H9 (cell line): ENCODE data around the gene CDC25B. TPM values are rescaled to one million over a fixed set of nuclear protein-coding genes. Genes with fewer than 3 reads are reported as not detected.

Experiments used
- DNase-seq: peaks from one replicate; pipeline ENCODE4 v3.0.0-alpha.2; 2017
- H2AFZ ChIP-seq: one replicate; pipeline ENCODE4 v1.6.1; 2013; ENCODE audit warnings: mild to moderate bottlenecking, low read length, control low read depth, moderate library complexity
- H2AK5ac ChIP-seq: 2 replicates; pipeline ENCODE4 v1.6.1; 2013; ENCODE audit warnings: low read length, control low read depth, mixed read lengths; ENCODE audit not compliant: insufficient read length
- H2BK120ac ChIP-seq: one replicate; pipeline ENCODE4 v1.6.1; 2013; ENCODE audit warnings: low read depth, mild to moderate bottlenecking, low read length, control low read depth, inconsistent platforms; ENCODE audit not compliant: poor library complexity, severe bottlenecking
- H2BK12ac ChIP-seq: 2 replicates; pipeline ENCODE4 v1.6.1; 2013; ENCODE audit warnings: low read length, control low read depth, mixed read lengths, low read depth; ENCODE audit not compliant: insufficient read length
- H2BK15ac ChIP-seq: 2 replicates; pipeline ENCODE4 v1.6.1; 2013; ENCODE audit warnings: low read depth, low read length, control low read depth
- H2BK20ac ChIP-seq: one replicate; pipeline ENCODE4 v1.6.1; 2013; ENCODE audit warnings: low read depth, mild to moderate bottlenecking, low read length, control low read depth, inconsistent platforms; ENCODE audit not compliant: poor library complexity, severe bottlenecking
- H2BK5ac ChIP-seq: 2 replicates; pipeline ENCODE4 v1.6.1; 2013; ENCODE audit warnings: low read length, control low read depth, mixed read lengths; ENCODE audit not compliant: insufficient read length
- H3K14ac ChIP-seq: 2 replicates; pipeline ENCODE4 v1.6.1; 2013; ENCODE audit warnings: low read length, control low read depth; ENCODE audit not compliant: insufficient read depth
- H3K18ac ChIP-seq: 2 replicates; pipeline ENCODE4 v1.6.1; 2013; ENCODE audit warnings: low read depth, mild to moderate bottlenecking, mixed read lengths, low read length, control low read depth; ENCODE audit not compliant: insufficient read length
- H3K23ac ChIP-seq: 2 replicates; pipeline ENCODE4 v1.6.1; 2013; ENCODE audit warnings: low read length, control low read depth, mixed read lengths, low read depth; ENCODE audit not compliant: insufficient read length
- H3K23me2 ChIP-seq: 2 replicates; pipeline ENCODE4 v1.6.1; 2013; ENCODE audit warnings: low read depth, mild to moderate bottlenecking, mixed read lengths, low read length, control low read depth; ENCODE audit not compliant: insufficient read length, poor library complexity, severe bottlenecking
- H3K27ac ChIP-seq: 2 replicates; pipeline ENCODE4 v1.5.1; 2013; ENCODE audit warnings: low read length, control low read depth, mixed read lengths, low read depth; ENCODE audit not compliant: insufficient read length
- H3K27me3 ChIP-seq: 2 replicates; pipeline ENCODE4 v1.6.1; 2013; ENCODE audit warnings: low read length, control low read depth, inconsistent platforms; ENCODE audit not compliant: insufficient read depth
- H3K4ac ChIP-seq: 2 replicates; pipeline ENCODE4 v1.6.1; 2013; ENCODE audit warnings: low read depth, mild to moderate bottlenecking, control low read depth, inconsistent platforms, low read length, moderate library complexity
- H3K4me1 ChIP-seq: 2 replicates; pipeline ENCODE4 v1.6.1; 2013; ENCODE audit warnings: low read length, control low read depth, inconsistent platforms; ENCODE audit not compliant: insufficient read depth
- H3K4me2 ChIP-seq: 2 replicates; pipeline ENCODE4 v1.6.1; 2013; ENCODE audit warnings: low read length, control low read depth, mixed read lengths; ENCODE audit not compliant: insufficient read length, insufficient read depth
- H3K56ac ChIP-seq: 2 replicates; pipeline ENCODE4 v1.6.1; 2013; ENCODE audit warnings: low read depth, mild to moderate bottlenecking, mixed read lengths, low read length, control low read depth; ENCODE audit not compliant: insufficient read length
- H3K79me1 ChIP-seq: 2 replicates; pipeline ENCODE4 v1.6.1; 2013; ENCODE audit warnings: low read depth, mild to moderate bottlenecking, moderate library complexity, low read length, control low read depth, inconsistent platforms; ENCODE audit not compliant: insufficient read depth, poor library complexity, severe bottlenecking
- H3K79me2 ChIP-seq: 2 replicates; pipeline ENCODE4 v1.6.1; 2013; ENCODE audit warnings: low read length, control low read depth, inconsistent platforms; ENCODE audit not compliant: insufficient read depth
- H3K9ac ChIP-seq: 2 replicates; pipeline ENCODE4 v1.6.1; 2013; ENCODE audit warnings: low read length, control low read depth, mixed read lengths; ENCODE audit not compliant: insufficient read length; ENCODE audit errors: extremely low read depth
- H3K9me3 ChIP-seq: one replicate; pipeline ENCODE4 v1.6.1; 2013; ENCODE audit warnings: low read depth, low read length, inconsistent platforms; ENCODE audit not compliant: control insufficient read depth
- H3T11ph ChIP-seq: one replicate; pipeline ENCODE4 v1.6.1; 2013; ENCODE audit warnings: mild to moderate bottlenecking, low read length, control low read depth, inconsistent platforms
- H4K20me1 ChIP-seq: one replicate; pipeline ENCODE4 v1.6.1; 2013; ENCODE audit not compliant: control insufficient read depth, insufficient read length, insufficient read depth
- H4K5ac ChIP-seq: 2 replicates; pipeline ENCODE4 v1.6.1; 2013; ENCODE audit warnings: low read depth, mild to moderate bottlenecking, mixed read lengths, low read length, control low read depth; ENCODE audit not compliant: insufficient read length
- H4K8ac ChIP-seq: replicated peaks from 2 replicates; pipeline ENCODE4 v1.6.1; 2013; ENCODE audit warnings: low read length, control low read depth, mixed read lengths, low read depth; ENCODE audit not compliant: insufficient read length
- H4K91ac ChIP-seq: 2 replicates; pipeline ENCODE4 v1.6.1; 2013; ENCODE audit warnings: low read depth, mild to moderate bottlenecking, moderate library complexity, mixed read lengths, low read length, control low read depth; ENCODE audit not compliant: insufficient read length
- H3K27ac Mint-ChIP-seq, 3 experiments: 2 replicates in 2 of 3; 3 replicates in 1 of 3; pipeline ENCODE4 v1.8.0; 2020 to 2021; ENCODE audit warnings: mixed read lengths in 3 of 3, mild to moderate bottlenecking in 1 of 3, moderate library complexity in 1 of 3
- H3K27me3 Mint-ChIP-seq: 2 replicates; pipeline ENCODE4 v1.8.0; 2021; ENCODE audit warnings: low read depth, mild to moderate bottlenecking, moderate library complexity, mixed read lengths
- H3K36me3 Mint-ChIP-seq, 3 experiments: 2 replicates in 2 of 3; 3 replicates in 1 of 3; pipeline ENCODE4 v1.8.0; 2020 to 2021; ENCODE audit warnings: low read depth in 3 of 3, mixed read lengths in 3 of 3; ENCODE audit not compliant: insufficient read depth in 1 of 3
- H3K4me1 Mint-ChIP-seq, 2 experiments: 2 replicates each; pipeline ENCODE4 v1.8.0; 2020; ENCODE audit warnings: mixed read lengths in 2 of 2
- H3K4me3 Mint-ChIP-seq, 2 experiments: 2 replicates in 1 of 2; 3 replicates in 1 of 2; pipeline ENCODE4 v1.8.0; 2020 to 2021; ENCODE audit warnings: mild to moderate bottlenecking in 2 of 2, mixed read lengths in 2 of 2, moderate library complexity in 1 of 2
- H3K9me3 Mint-ChIP-seq, 2 experiments: 2 replicates in 1 of 2; 3 replicates in 1 of 2; pipeline ENCODE4 v1.8.0; 2020; ENCODE audit warnings: mild to moderate bottlenecking in 2 of 2, mixed read lengths in 2 of 2, moderate library complexity in 1 of 2
- WGBS: extraction: QIAGEN DNeasy Blood & Tissue Kit; methylation state at CpG from one replicate; pipeline ENCODE4 v1.1.7; 2013; ENCODE audit warnings: missing lambda C conversion rate, low lambda C conversion rate, mixed read lengths; ENCODE audit not compliant: insufficient read length; ENCODE audit errors: extremely low coverage; 5-methylcytosine and 5-hydroxymethylcytosine counted together
- total RNA-seq: library from RNA; stranded (reverse); gene quantifications from 2 replicates; pipeline ENCODE4 v1.2.1, GENCODE V29; 2021
- TF ChIP-seq, protein P1 (sequence below): fragments of 200-600 bp; sonication (generic); conservative IDR thresholded peaks from 3 replicates; pipeline ENCODE4 v1.8.0; 2021; ENCODE audit warnings: antibody characterized with exemption, mild to moderate bottlenecking

CDC25B gene
- total RNA-seq, 1 experiment from 2014 or later = 24.0 TPM

DNA sequence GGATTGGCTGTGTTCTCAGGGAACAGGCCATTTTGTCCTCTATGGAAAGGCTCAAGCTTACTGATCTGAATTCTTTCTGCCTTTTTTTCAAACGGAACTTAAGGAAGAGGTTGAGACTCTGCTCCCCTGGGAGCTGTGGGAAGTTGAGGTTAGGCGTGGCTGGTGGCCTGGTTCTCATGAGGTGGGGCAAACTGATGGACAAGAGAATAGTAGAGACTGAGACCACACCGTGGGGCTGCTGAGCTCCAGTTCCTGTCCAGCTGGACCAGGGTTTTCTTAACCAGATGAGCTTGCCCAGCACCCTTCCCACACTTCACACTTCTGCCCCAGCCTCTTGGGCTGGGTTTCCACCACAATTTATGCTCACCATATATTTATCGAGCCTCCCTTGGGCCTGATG is 30.3 kb downstream of the CDC25B start:
- no CpG with 5 or more reads among the region's 4 CpGs for WGBS
- Histone ChIP-seq H3K4ac (no peak overlapping the region), H3T11ph (no peak overlapping the region)

More for the DNA sequence above, 30.3 kb downstream of the CDC25B start:
- H2AK5ac ChIP-seq = no peak overlapping the region
- Mint-ChIP-seq H3K27me3 (no peaks in the 10 kb centered on the region), H3K9me3 (no peaks in the 10 kb centered on the region; a peak in 1 of 5 replicates), H3K4me1 (peaks cover 2 to 5% of the 10 kb centered on the region in 2 experiments; a peak in 3 of 4 replicates), H3K4me3 (no peak overlapping the region), H3K27ac (peak overlapping the region in 1 of 3 experiments; percentile 56; a peak in 1 of 7 replicates), H3K36me3 (peaks cover 0 to 2% (median 0%) of the 10 kb centered on the region in 3 experiments; a peak in 2 of 7 replicates)
- H2BK20ac ChIP-seq = no peak overlapping the region
- no peak overlapping the region for H3K56ac ChIP-seq
- no peaks in the 10 kb centered on the region for H3K79me1 ChIP-seq
- no peak overlapping the region for H3K27ac ChIP-seq
- H3K9ac ChIP-seq = no peak overlapping the region
- no peak overlapping the region for H4K91ac ChIP-seq
- H2AFZ ChIP-seq = no peak overlapping the region
- H3K23me2 ChIP-seq = no peaks in the 10 kb centered on the region
- TF ChIP-seq, protein P1, sequence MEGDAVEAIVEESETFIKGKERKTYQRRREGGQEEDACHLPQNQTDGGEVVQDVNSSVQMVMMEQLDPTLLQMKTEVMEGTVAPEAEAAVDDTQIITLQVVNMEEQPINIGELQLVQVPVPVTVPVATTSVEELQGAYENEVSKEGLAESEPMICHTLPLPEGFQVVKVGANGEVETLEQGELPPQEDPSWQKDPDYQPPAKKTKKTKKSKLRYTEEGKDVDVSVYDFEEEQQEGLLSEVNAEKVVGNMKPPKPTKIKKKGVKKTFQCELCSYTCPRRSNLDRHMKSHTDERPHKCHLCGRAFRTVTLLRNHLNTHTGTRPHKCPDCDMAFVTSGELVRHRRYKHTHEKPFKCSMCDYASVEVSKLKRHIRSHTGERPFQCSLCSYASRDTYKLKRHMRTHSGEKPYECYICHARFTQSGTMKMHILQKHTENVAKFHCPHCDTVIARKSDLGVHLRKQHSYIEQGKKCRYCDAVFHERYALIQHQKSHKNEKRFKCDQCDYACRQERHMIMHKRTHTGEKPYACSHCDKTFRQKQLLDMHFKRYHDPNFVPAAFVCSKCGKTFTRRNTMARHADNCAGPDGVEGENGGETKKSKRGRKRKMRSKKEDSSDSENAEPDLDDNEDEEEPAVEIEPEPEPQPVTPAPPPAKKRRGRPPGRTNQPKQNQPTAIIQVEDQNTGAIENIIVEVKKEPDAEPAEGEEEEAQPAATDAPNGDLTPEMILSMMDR = no peak
- no peak overlapping the region for H3K23ac ChIP-seq
- no peaks in the 10 kb centered on the region for H3K27me3 ChIP-seq
- no peak overlapping the region for H2BK12ac ChIP-seq
- H3K4me1 ChIP-seq = no peaks in the 10 kb centered on the region
- H4K5ac ChIP-seq = no peak overlapping the region
- H3K79me2 ChIP-seq = no peaks in the 10 kb centered on the region
- H3K14ac ChIP-seq = no peak overlapping the region
- no peaks in the 10 kb centered on the region for H3K9me3 ChIP-seq
- no peak overlapping the region for H2BK5ac ChIP-seq
- no peak overlapping the region for H2BK15ac ChIP-seq
- no peak overlapping the region for H2BK120ac ChIP-seq
- no peak overlapping the region for H4K8ac ChIP-seq
- DNase-seq = no peak
- no peak overlapping the region for H3K4me2 ChIP-seq
- no peak overlapping the region for H3K18ac ChIP-seq
- no peaks in the 10 kb centered on the region for H4K20me1 ChIP-seq
